Glutamatergic neuron (in vitro differentiated cells): ENCODE data around the gene PACSIN3. TPM values are rescaled to one million over a fixed set of nuclear protein-coding genes. Genes with fewer than 3 reads are reported as not detected.
A peak's percentile ranks its signal among the peaks of the same experiment; 100 is the strongest.

Experiments used
- DNase-seq: peaks from one replicate; pipeline ENCODE4 v3.0.0; 2022
- H3K27ac Mint-ChIP-seq: one replicate; pipeline ENCODE4 v1.8.0; 2020; ENCODE audit warnings: mild to moderate bottlenecking, mixed read lengths, inconsistent platforms; ENCODE audit not compliant: unreplicated experiment
- H3K27me3 Mint-ChIP-seq: one replicate; pipeline ENCODE4 v1.8.0; 2020; ENCODE audit warnings: mild to moderate bottlenecking, moderate library complexity, mixed read lengths, inconsistent platforms; ENCODE audit not compliant: unreplicated experiment
- H3K36me3 Mint-ChIP-seq: one replicate; pipeline ENCODE4 v1.8.0; 2020; ENCODE audit warnings: mild to moderate bottlenecking, mixed read lengths, inconsistent platforms; ENCODE audit not compliant: unreplicated experiment
- H3K4me1 Mint-ChIP-seq: one replicate; pipeline ENCODE4 v1.8.0; 2020; ENCODE audit warnings: mild to moderate bottlenecking, low read depth, mixed read lengths, inconsistent platforms; ENCODE audit not compliant: unreplicated experiment
- H3K4me3 Mint-ChIP-seq: one replicate; pipeline ENCODE4 v1.8.0; 2020; ENCODE audit warnings: mild to moderate bottlenecking, mixed read lengths, inconsistent platforms; ENCODE audit not compliant: unreplicated experiment
- H3K9me3 Mint-ChIP-seq: one replicate; pipeline ENCODE4 v1.8.0; 2020; ENCODE audit warnings: mild to moderate bottlenecking, moderate library complexity, mixed read lengths, inconsistent platforms; ENCODE audit not compliant: unreplicated experiment
- CTCF ChIP-seq: fragments of 200-600 bp; sonication (generic); IDR thresholded peaks from one replicate; pipeline ENCODE4 v1.5.0; 2021; ENCODE audit not compliant: partially characterized antibody, unreplicated experiment
- total RNA-seq: library from RNA; stranded (reverse); fragmentation: NEBNext Ultra II Directional; extraction: Animal tissue kit (Norgen Biotek cat#: 25700); gene quantifications from one replicate; pipeline ENCODE4 v1.2.1, GENCODE V29; 2021; ENCODE audit not compliant: unreplicated experiment

Gene PACSIN3
- total RNA-seq, 1 donor from 2014 or later = 2.2 TPM

DNA sequence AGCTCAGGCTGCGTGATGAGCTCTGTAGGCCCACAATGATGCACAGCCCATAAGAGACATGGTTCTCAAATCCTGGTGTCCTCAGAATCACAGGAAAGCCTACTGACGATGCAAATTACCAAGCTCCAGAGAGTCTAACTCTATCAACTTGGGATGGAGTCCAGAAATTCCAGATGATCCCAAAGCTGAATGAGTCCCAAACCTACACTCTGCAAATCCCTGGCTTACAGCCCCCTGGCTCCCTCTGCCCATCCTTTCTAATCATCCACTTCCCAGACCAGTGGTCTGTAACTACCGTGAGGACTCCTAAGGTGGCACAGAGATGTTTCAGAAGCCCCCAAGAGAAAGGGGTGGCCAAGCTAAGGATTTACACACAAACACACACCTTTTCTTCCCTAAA lies 23.0 kb downstream of the PACSIN3 start:
- no peak for DNase-seq
- TF ChIP-seq CTCF = no peak
- peaks cover 3% of the 10 kb centered on the region for H3K4me1 Mint-ChIP-seq
- no peaks in the 10 kb centered on the region for H3K36me3 Mint-ChIP-seq
- peaks cover 19% of the 10 kb centered on the region for H3K27me3 Mint-ChIP-seq
- H3K4me3 Mint-ChIP-seq = no peak overlapping the region
- H3K27ac Mint-ChIP-seq = no peak overlapping the region
- H3K9me3 Mint-ChIP-seq = peaks cover 10% of the 10 kb centered on the region

DNA sequence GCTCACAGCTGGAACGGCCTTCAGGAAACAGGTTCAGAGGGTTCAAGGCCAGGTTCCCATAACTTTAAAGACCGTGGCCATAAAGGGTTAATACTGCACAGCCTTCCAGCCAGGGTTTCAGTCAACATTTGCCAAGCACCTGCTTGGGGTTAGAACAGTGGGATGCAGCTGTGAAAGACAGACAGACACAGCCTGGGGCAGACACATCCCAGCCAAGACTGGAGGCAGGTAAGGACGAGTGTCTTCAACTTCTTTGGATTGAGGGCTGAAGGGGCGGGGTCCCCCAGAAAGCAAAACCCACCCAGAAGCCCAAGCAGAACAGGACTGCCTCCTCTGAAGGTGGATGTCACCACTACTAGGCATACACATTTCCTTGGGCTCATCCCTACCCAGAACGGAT lies 23.8 kb downstream of the PACSIN3 start:
- Mint-ChIP-seq H3K27me3 (peaks cover 19% of the 10 kb centered on the region), H3K9me3 (peaks cover 10% of the 10 kb centered on the region), H3K4me1 (peaks cover 3% of the 10 kb centered on the region), H3K36me3 (no peaks in the 10 kb centered on the region), H3K27ac (no peak overlapping the region), H3K4me3 (no peak overlapping the region)
- TF ChIP-seq CTCF = no peak
- no peak for DNase-seq

GRCh38 chr11:47161890-47162289 lies 24.3 kb downstream of the PACSIN3 start:
- Mint-ChIP-seq H3K4me1 (peaks cover 3% of the 10 kb centered on the region), H3K36me3 (no peaks in the 10 kb centered on the region), H3K27ac (peak overlapping the region; percentile 62), H3K4me3 (no peak overlapping the region), H3K27me3 (peaks cover 19% of the 10 kb centered on the region), H3K9me3 (peaks cover 10% of the 10 kb centered on the region)
- no peak for DNase-seq
- TF ChIP-seq CTCF = no peak

DNA sequence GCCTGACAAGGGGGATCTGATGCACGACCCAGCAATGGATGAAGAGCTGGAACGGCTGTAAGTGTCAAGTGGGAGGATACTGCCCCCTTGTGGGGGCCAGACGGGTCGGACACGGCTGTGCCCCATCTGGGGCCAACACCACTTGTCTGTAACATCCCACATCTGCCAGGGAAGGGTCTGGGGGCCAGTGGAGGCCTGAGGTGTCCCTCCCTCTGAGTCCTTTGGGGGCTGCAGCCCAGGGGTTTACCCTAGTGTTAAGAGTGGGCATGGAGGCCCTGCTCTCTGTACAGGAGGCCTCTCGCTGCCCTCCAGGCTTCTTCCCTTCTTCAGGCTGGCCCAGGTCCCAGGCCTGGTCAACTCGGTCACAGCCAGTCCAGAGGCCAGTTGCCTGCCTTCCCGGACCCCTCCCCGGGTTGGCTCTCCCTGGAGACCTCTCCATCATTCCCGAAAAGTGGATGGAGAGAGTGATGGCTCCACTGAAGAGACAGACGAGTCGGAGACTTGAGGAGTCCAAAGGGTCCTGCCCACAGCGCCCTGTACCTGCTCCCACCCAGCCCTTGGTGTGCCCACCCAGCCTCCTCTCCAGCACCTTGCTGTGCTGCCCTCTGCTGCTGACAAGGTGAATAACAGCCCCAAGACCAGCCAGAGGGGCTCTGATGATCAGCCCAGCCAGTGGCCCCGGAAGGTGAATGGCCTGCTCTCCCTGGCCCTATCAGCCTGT lies 24.9 kb downstream of the PACSIN3 start:
- no peak overlapping the region for H3K4me3 Mint-ChIP-seq
- H3K4me1 Mint-ChIP-seq = peaks cover 3% of the 10 kb centered on the region
- H3K9me3 Mint-ChIP-seq = peaks cover 10% of the 10 kb centered on the region
- peak; percentile 77 for DNase-seq
- H3K36me3 Mint-ChIP-seq = no peaks in the 10 kb centered on the region
- peak; percentile 79 for TF ChIP-seq CTCF
- H3K27me3 Mint-ChIP-seq = peaks cover 21% of the 10 kb centered on the region
- peak overlapping the region; percentile 62 for H3K27ac Mint-ChIP-seq

GRCh38 chr11:47160753-47161133 lies 25.5 kb downstream of the PACSIN3 start:
- TF ChIP-seq CTCF = no peak
- H3K4me1 Mint-ChIP-seq = peaks cover 3% of the 10 kb centered on the region
- peaks cover 18% of the 10 kb centered on the region for H3K27me3 Mint-ChIP-seq
- peaks cover 10% of the 10 kb centered on the region for H3K9me3 Mint-ChIP-seq
- no peak overlapping the region for H3K27ac Mint-ChIP-seq
- no peak for DNase-seq
- H3K4me3 Mint-ChIP-seq = no peak overlapping the region
- H3K36me3 Mint-ChIP-seq = no peaks in the 10 kb centered on the region
